Astrocyte of the spinal cord (primary cell): ENCODE results near the gene POLR3B.

Experiments
- DNase-seq: peaks from one replicate; pipeline ENCODE4 v3.0.0; 2011; ENCODE audit warnings: low read depth, low spot score
- H3K4me3 ChIP-seq: 2 replicates; pipeline ENCODE4 v1.5.1; 2011; ENCODE audit warnings: low read depth, mild to moderate bottlenecking, low read length, moderate library complexity
- in situ Hi-C: cut with HindIII; loops from 2 replicates; pipeline ENCODE4 v1.10.0; 2017; ENCODE audit warnings: low sequenced_read_pairs
- TF ChIP-seq, protein P1 (sequence below): IDR thresholded peaks from 2 replicates; pipeline ENCODE4 v1.5.1; 2012; ENCODE audit warnings: low read depth, mild to moderate bottlenecking, low read length, inconsistent platforms

POLR3B gene

DNA sequence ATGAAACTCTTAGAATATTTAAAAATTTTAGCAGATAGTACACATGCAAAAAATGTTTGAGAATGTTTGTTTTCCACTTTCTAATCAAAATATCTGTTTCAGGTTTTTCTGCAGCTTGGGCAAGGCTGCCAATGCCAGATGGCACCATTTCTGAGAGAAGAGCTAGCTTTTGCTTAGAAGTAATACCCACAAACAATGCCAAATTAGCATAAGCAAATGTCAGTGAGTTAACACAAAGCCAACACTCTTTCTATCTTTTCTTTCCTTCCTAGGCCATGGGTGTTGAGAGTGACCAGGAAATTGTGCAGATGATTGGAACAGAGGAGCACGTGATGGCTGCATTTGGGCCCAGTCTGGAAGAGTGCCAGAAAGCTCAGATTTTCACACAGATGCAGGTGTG is 35.2 kb downstream of the POLR3B start:
- in situ Hi-C loops, result no loop called here
- no peak for DNase-seq
- no peak overlapping the region for H3K4me3 ChIP-seq
- TF ChIP-seq, protein P1, sequence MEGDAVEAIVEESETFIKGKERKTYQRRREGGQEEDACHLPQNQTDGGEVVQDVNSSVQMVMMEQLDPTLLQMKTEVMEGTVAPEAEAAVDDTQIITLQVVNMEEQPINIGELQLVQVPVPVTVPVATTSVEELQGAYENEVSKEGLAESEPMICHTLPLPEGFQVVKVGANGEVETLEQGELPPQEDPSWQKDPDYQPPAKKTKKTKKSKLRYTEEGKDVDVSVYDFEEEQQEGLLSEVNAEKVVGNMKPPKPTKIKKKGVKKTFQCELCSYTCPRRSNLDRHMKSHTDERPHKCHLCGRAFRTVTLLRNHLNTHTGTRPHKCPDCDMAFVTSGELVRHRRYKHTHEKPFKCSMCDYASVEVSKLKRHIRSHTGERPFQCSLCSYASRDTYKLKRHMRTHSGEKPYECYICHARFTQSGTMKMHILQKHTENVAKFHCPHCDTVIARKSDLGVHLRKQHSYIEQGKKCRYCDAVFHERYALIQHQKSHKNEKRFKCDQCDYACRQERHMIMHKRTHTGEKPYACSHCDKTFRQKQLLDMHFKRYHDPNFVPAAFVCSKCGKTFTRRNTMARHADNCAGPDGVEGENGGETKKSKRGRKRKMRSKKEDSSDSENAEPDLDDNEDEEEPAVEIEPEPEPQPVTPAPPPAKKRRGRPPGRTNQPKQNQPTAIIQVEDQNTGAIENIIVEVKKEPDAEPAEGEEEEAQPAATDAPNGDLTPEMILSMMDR, result no peak

DNA sequence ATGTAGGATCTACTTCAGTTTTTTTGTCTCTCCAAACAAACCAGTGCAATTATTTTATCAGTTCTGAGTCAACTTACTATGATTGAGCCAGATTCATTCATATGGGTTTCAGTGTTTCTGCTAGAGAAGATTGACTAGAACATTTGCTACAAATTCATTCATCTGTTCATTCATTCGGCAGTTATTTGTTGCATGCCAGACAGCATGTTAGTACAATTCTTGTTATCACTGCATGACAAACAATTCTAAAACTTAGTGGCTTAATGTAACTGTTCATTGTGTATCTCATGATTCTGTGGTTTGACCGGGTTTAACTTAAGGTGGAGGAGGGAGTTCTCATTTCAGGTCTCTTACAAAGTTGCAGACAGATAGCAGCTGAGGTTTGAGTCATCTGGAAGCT is 52.3 kb downstream of the POLR3B start:
- in situ Hi-C loops, result no loop called here
- no peak overlapping the region for H3K4me3 ChIP-seq
- TF ChIP-seq, protein P1, result no peak
- no peak for DNase-seq

DNA sequence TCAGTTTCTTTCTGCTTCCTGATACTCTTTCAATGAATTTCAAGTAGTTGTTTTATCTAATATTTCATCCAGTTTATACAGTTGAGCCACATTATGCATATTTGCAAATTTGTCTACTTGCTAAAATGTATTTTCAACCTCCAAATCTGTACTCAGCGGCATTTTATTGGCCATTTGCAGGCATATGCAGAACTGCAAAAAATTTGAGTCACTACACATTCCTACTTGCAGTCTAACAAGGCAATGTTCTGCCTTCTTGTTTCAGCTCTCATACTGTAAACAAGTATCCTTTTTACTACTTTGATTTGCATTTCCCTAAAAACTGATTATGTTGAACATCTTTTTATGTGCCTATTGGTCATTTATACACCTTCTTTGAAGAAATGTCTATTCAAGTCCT is 55.0 kb downstream of the POLR3B start:
- in situ Hi-C loops, result no loop called here
- TF ChIP-seq, protein P1, result no peak
- DNase-seq, result no peak
- H3K4me3 ChIP-seq, result no peak overlapping the region

DNA sequence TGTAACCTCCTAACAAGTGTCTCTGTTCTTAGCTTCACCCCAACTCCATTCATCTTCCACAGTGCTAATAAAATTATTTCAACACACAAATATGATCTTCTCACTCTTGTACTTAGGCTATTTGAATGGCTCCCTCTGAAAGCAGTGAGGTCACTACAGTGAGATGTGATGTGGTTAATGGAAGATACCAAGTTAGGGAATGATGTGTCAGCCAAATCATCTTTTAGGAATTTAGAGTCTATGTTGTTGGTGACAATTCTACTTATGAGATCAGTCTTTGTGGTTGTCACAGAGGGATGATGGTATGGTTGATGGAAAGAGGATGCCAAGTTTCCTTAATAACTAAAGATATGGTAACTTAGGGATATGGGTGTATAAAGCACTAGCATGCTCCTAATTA is 57.6 kb downstream of the POLR3B start:
- no peak overlapping the region for H3K4me3 ChIP-seq
- TF ChIP-seq, protein P1, result no peak
- in situ Hi-C loops, result no loop called here
- DNase-seq, result peak; percentile 12

DNA sequence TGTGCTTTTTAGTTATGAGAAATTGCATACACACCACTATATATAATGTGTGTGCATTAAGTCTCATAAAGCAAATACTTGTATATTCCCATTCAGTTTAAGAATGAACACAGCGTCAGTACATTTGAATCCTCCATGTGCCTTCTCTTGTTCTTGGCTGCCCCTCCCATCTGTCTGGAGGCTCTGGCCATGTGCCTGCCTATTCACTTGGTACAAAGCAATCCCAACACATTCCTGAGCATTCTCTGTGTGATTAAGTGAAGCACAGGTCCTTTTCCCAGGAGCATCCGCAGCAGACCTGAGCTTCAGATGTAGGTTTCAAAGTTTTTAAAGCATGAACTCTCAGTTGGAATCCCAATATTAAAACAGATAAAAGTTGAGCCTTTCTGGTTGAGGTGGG is 58.7 kb downstream of the POLR3B start:
- DNase-seq, result peak; percentile 33
- TF ChIP-seq, protein P1, result no peak
- in situ Hi-C loops, result no loop called here
- H3K4me3 ChIP-seq, result no peak overlapping the region

DNA sequence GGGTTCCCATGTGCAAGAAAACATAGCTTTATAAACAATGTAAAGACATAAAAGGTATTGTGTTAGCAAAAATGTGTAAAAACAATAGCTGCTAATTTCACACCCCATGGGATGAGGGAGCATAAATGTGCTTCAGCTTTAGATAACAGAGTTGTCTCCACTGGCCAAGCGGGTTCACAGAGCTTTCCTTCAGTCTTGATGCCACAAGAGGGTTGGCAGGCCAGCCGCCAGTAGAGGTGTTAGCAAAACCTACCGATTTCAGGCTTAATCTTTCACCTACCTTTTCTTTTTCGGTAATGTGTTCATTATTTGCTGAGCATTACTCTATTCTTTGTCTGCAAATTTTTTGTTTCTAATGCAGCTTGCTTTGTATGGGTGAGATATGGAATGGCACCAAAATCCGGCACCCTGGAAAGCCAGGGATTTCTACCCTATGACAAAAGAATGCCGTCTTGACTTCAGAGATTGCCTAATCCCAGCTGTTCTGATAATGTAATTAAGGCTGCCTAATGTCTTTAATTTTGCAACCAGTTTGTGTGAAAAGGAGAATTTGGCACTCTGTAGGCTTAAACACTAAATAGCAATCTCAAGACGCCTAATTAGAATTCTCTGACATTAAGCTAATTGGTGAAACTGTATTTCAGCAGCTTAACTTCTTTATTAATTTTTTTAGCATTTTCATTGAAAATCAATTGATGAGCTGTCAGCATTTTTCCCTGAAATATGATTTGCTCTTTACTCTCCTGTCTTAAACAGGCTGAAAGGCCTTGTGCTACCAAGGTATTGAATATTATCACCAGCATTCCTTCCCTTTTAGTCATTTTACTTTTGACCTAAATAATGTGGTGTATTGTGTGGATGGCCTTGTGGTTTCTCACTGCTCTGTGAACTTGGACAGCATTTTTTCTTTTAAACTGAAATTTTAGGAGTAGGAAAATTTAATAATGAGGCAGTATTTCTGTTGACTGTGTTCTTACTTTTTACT is 60.7 kb downstream of the POLR3B start:
- TF ChIP-seq, protein P1, result no peak
- no peak overlapping the region for H3K4me3 ChIP-seq
- in situ Hi-C loops, result no loop called here
- DNase-seq, result peak; percentile 73
